H9 (cell line): Measurements from ENCODE around the gene MMEL1. TPM values are rescaled to one million over a fixed set of nuclear protein-coding genes. Genes with fewer than 3 reads are reported as not detected.

Source experiments
- DNase-seq: peaks from one replicate; pipeline ENCODE4 v3.0.0-alpha.2; 2017
- H2AFZ ChIP-seq: one replicate; pipeline ENCODE4 v1.6.1; 2013; ENCODE audit warnings: mild to moderate bottlenecking, low read length, control low read depth, moderate library complexity
- H2AK5ac ChIP-seq: 2 replicates; pipeline ENCODE4 v1.6.1; 2013; ENCODE audit warnings: low read length, control low read depth, mixed read lengths; ENCODE audit not compliant: insufficient read length
- H2BK120ac ChIP-seq: one replicate; pipeline ENCODE4 v1.6.1; 2013; ENCODE audit warnings: low read depth, mild to moderate bottlenecking, low read length, control low read depth, inconsistent platforms; ENCODE audit not compliant: poor library complexity, severe bottlenecking
- H2BK12ac ChIP-seq: 2 replicates; pipeline ENCODE4 v1.6.1; 2013; ENCODE audit warnings: low read length, control low read depth, mixed read lengths, low read depth; ENCODE audit not compliant: insufficient read length
- H2BK15ac ChIP-seq: 2 replicates; pipeline ENCODE4 v1.6.1; 2013; ENCODE audit warnings: low read depth, low read length, control low read depth
- H2BK20ac ChIP-seq: one replicate; pipeline ENCODE4 v1.6.1; 2013; ENCODE audit warnings: low read depth, mild to moderate bottlenecking, low read length, control low read depth, inconsistent platforms; ENCODE audit not compliant: poor library complexity, severe bottlenecking
- H2BK5ac ChIP-seq: 2 replicates; pipeline ENCODE4 v1.6.1; 2013; ENCODE audit warnings: low read length, control low read depth, mixed read lengths; ENCODE audit not compliant: insufficient read length
- H3K14ac ChIP-seq: 2 replicates; pipeline ENCODE4 v1.6.1; 2013; ENCODE audit warnings: low read length, control low read depth; ENCODE audit not compliant: insufficient read depth
- H3K18ac ChIP-seq: 2 replicates; pipeline ENCODE4 v1.6.1; 2013; ENCODE audit warnings: low read depth, mild to moderate bottlenecking, mixed read lengths, low read length, control low read depth; ENCODE audit not compliant: insufficient read length
- H3K23ac ChIP-seq: 2 replicates; pipeline ENCODE4 v1.6.1; 2013; ENCODE audit warnings: low read length, control low read depth, mixed read lengths, low read depth; ENCODE audit not compliant: insufficient read length
- H3K23me2 ChIP-seq: 2 replicates; pipeline ENCODE4 v1.6.1; 2013; ENCODE audit warnings: low read depth, mild to moderate bottlenecking, mixed read lengths, low read length, control low read depth; ENCODE audit not compliant: insufficient read length, poor library complexity, severe bottlenecking
- H3K27ac ChIP-seq: 2 replicates; pipeline ENCODE4 v1.5.1; 2013; ENCODE audit warnings: low read length, control low read depth, mixed read lengths, low read depth; ENCODE audit not compliant: insufficient read length
- H3K27me3 ChIP-seq: 2 replicates; pipeline ENCODE4 v1.6.1; 2013; ENCODE audit warnings: low read length, control low read depth, inconsistent platforms; ENCODE audit not compliant: insufficient read depth
- H3K4ac ChIP-seq: 2 replicates; pipeline ENCODE4 v1.6.1; 2013; ENCODE audit warnings: low read depth, mild to moderate bottlenecking, control low read depth, inconsistent platforms, low read length, moderate library complexity
- H3K4me1 ChIP-seq: 2 replicates; pipeline ENCODE4 v1.6.1; 2013; ENCODE audit warnings: low read length, control low read depth, inconsistent platforms; ENCODE audit not compliant: insufficient read depth
- H3K4me2 ChIP-seq: 2 replicates; pipeline ENCODE4 v1.6.1; 2013; ENCODE audit warnings: low read length, control low read depth, mixed read lengths; ENCODE audit not compliant: insufficient read length, insufficient read depth
- H3K56ac ChIP-seq: 2 replicates; pipeline ENCODE4 v1.6.1; 2013; ENCODE audit warnings: low read depth, mild to moderate bottlenecking, mixed read lengths, low read length, control low read depth; ENCODE audit not compliant: insufficient read length
- H3K79me1 ChIP-seq: 2 replicates; pipeline ENCODE4 v1.6.1; 2013; ENCODE audit warnings: low read depth, mild to moderate bottlenecking, moderate library complexity, low read length, control low read depth, inconsistent platforms; ENCODE audit not compliant: insufficient read depth, poor library complexity, severe bottlenecking
- H3K79me2 ChIP-seq: 2 replicates; pipeline ENCODE4 v1.6.1; 2013; ENCODE audit warnings: low read length, control low read depth, inconsistent platforms; ENCODE audit not compliant: insufficient read depth
- H3K9ac ChIP-seq: 2 replicates; pipeline ENCODE4 v1.6.1; 2013; ENCODE audit warnings: low read length, control low read depth, mixed read lengths; ENCODE audit not compliant: insufficient read length; ENCODE audit errors: extremely low read depth
- H3K9me3 ChIP-seq: one replicate; pipeline ENCODE4 v1.6.1; 2013; ENCODE audit warnings: low read depth, low read length, inconsistent platforms; ENCODE audit not compliant: control insufficient read depth
- H3T11ph ChIP-seq: one replicate; pipeline ENCODE4 v1.6.1; 2013; ENCODE audit warnings: mild to moderate bottlenecking, low read length, control low read depth, inconsistent platforms
- H4K20me1 ChIP-seq: one replicate; pipeline ENCODE4 v1.6.1; 2013; ENCODE audit not compliant: control insufficient read depth, insufficient read length, insufficient read depth
- H4K5ac ChIP-seq: 2 replicates; pipeline ENCODE4 v1.6.1; 2013; ENCODE audit warnings: low read depth, mild to moderate bottlenecking, mixed read lengths, low read length, control low read depth; ENCODE audit not compliant: insufficient read length
- H4K8ac ChIP-seq: replicated peaks from 2 replicates; pipeline ENCODE4 v1.6.1; 2013; ENCODE audit warnings: low read length, control low read depth, mixed read lengths, low read depth; ENCODE audit not compliant: insufficient read length
- H4K91ac ChIP-seq: 2 replicates; pipeline ENCODE4 v1.6.1; 2013; ENCODE audit warnings: low read depth, mild to moderate bottlenecking, moderate library complexity, mixed read lengths, low read length, control low read depth; ENCODE audit not compliant: insufficient read length
- H3K27ac Mint-ChIP-seq, 3 experiments: 2 replicates in 2 of 3; 3 replicates in 1 of 3; pipeline ENCODE4 v1.8.0; 2020 to 2021; ENCODE audit warnings: mixed read lengths in 3 of 3, mild to moderate bottlenecking in 1 of 3, moderate library complexity in 1 of 3
- H3K27me3 Mint-ChIP-seq: 2 replicates; pipeline ENCODE4 v1.8.0; 2021; ENCODE audit warnings: low read depth, mild to moderate bottlenecking, moderate library complexity, mixed read lengths
- H3K36me3 Mint-ChIP-seq, 3 experiments: 2 replicates in 2 of 3; 3 replicates in 1 of 3; pipeline ENCODE4 v1.8.0; 2020 to 2021; ENCODE audit warnings: low read depth in 3 of 3, mixed read lengths in 3 of 3; ENCODE audit not compliant: insufficient read depth in 1 of 3
- H3K4me1 Mint-ChIP-seq, 2 experiments: 2 replicates each; pipeline ENCODE4 v1.8.0; 2020; ENCODE audit warnings: mixed read lengths in 2 of 2
- H3K4me3 Mint-ChIP-seq, 2 experiments: 2 replicates in 1 of 2; 3 replicates in 1 of 2; pipeline ENCODE4 v1.8.0; 2020 to 2021; ENCODE audit warnings: mild to moderate bottlenecking in 2 of 2, mixed read lengths in 2 of 2, moderate library complexity in 1 of 2
- H3K9me3 Mint-ChIP-seq, 2 experiments: 2 replicates in 1 of 2; 3 replicates in 1 of 2; pipeline ENCODE4 v1.8.0; 2020; ENCODE audit warnings: mild to moderate bottlenecking in 2 of 2, mixed read lengths in 2 of 2, moderate library complexity in 1 of 2
- CTCF ChIP-seq: fragments of 200-600 bp; sonication (generic); conservative IDR thresholded peaks from 3 replicates; pipeline ENCODE4 v1.8.0; 2021; ENCODE audit warnings: antibody characterized with exemption, mild to moderate bottlenecking
- WGBS: extraction: QIAGEN DNeasy Blood & Tissue Kit; methylation state at CpG from one replicate; pipeline ENCODE4 v1.1.7; 2013; ENCODE audit warnings: missing lambda C conversion rate, low lambda C conversion rate, mixed read lengths; ENCODE audit not compliant: insufficient read length; ENCODE audit errors: extremely low coverage; 5-methylcytosine and 5-hydroxymethylcytosine counted together
- total RNA-seq: library from RNA; stranded (reverse); gene quantifications from 2 replicates; pipeline ENCODE4 v1.2.1, GENCODE V29; 2021

The MMEL1 gene
- total RNA-seq, 1 experiment from 2014 or later, result 0.42 TPM

DNA sequence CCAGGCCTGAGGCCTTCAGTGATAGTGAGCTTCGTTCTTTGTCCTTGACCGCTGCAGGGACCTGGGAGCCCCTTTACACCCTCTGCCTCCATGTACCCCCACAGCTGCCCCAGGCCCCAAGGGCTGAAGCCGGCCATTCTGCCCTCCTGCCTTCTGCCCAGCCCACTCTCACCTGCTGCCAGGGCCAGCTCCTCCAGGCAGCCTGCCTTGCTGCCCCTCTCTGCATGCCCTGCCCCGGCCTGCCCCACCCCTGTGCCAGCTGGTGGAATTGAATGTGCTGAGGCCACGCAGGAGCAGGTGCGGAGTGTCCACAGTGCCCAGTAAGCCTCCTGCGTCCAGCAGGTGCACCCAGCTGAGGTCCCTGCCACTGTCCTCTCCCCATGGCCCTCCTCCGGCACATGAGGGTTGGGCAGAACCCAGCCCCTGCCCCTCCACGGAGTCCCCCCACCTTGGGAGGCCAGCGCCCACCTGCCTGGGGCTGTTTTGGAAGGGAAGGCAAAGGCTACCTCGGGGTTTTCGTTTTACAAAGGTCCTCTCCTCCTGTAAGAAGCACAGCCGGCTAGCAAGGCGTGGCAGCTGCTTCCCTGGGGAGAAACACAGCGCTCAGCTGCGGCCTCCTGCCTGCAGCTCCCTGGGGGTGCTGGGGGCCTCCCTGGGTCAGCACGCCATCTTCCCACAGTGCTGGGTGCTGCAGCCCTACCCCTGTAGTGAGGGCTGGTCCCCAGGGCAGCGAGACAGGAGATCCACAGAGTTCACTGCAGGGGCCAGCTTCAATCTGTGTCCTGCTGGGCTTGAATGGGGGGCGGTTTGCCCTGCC, 21.0 kb downstream of the MMEL1 start:
- Mint-ChIP-seq H3K27me3 (peaks cover 36% of the 10 kb centered on the region), H3K27ac (no peak overlapping the region), H3K4me1 (no peaks in the 10 kb centered on the region), H3K36me3 (no peaks in the 10 kb centered on the region), H3K4me3 (no peak overlapping the region), H3K9me3 (peaks cover 8 to 29% of the 10 kb centered on the region in 2 experiments)
- no peak overlapping the region for H4K8ac ChIP-seq
- no peaks in the 10 kb centered on the region for H3K23me2 ChIP-seq
- no peak overlapping the region for H4K91ac ChIP-seq
- no peak overlapping the region for H3K9ac ChIP-seq
- no CpG with 5 or more reads among the region's 19 CpGs for WGBS
- H3K4me1 ChIP-seq, result no peaks in the 10 kb centered on the region
- no peak overlapping the region for H2BK120ac ChIP-seq
- H3K14ac ChIP-seq, result no peak overlapping the region; the same call in 1 of the 2 replicates
- no peak overlapping the region for H2BK20ac ChIP-seq
- H3K4ac ChIP-seq, result no peak overlapping the region
- H3K18ac ChIP-seq, result no peak overlapping the region
- no peak for TF ChIP-seq CTCF
- H3T11ph ChIP-seq, result no peak overlapping the region
- H3K4me2 ChIP-seq, result peak overlapping the region; percentile 32
- no peaks in the 10 kb centered on the region for H3K27me3 ChIP-seq
- peaks cover 5% of the 10 kb centered on the region for H3K9me3 ChIP-seq
- H2BK12ac ChIP-seq, result no peak overlapping the region
- H3K79me2 ChIP-seq, result 0 out of 2 replicates have a peak, but pooled peaks cover 1% of the 10 kb centered on the region
- H4K20me1 ChIP-seq, result no peaks in the 10 kb centered on the region
- H2AFZ ChIP-seq, result no peak overlapping the region
- no peak overlapping the region for H3K27ac ChIP-seq
- no peak overlapping the region for H3K56ac ChIP-seq
- no peak overlapping the region for H4K5ac ChIP-seq
- no peak for DNase-seq
- no peak overlapping the region for H2AK5ac ChIP-seq
- H2BK5ac ChIP-seq, result no peak overlapping the region
- no peak overlapping the region for H3K23ac ChIP-seq
- H2BK15ac ChIP-seq, result no peak overlapping the region
- no peaks in the 10 kb centered on the region for H3K79me1 ChIP-seq
